Omental fat pad (tissue), 4 donors: ENCODE measurements around the gene REEP3. TPM values are rescaled to one million over a fixed set of nuclear protein-coding genes. Genes with fewer than 3 reads are reported as not detected.

ENCODE experiments used
- ATAC-seq: fragments of 150-250 bp; one replicate; pipeline ENCODE4 v1.9.1; 2016; ENCODE audit warnings: mild to moderate bottlenecking, moderate library complexity; ENCODE audit not compliant: low FRiP score
- DNase-seq: peaks from one replicate; pipeline ENCODE4 v3.0.0-alpha.2; 2019; ENCODE audit warnings: low spot score
- CTCF ChIP-seq, 3 donors: fragments of 450-650 bp; IDR thresholded peaks; one replicate each; pipeline ENCODE4 v1.5.1; 2016 to 2017; ENCODE audit warnings: antibody characterized with exemption in 3 of 3, mild to moderate bottlenecking in 3 of 3, moderate library complexity in 2 of 3
- total RNA-seq, 4 donors: library from RNA; depleted of rRNA; stranded (reverse); fragments of >200 nt; gene quantifications; one replicate each; pipeline ENCODE4 v1.1.0, GENCODE V29; 2016

The REEP3 gene
- total RNA-seq, 4 donors from 2014 or later: 44.7 to 70.5 (median 57.1) TPM

- no peak for TF ChIP-seq CTCF (IDR thresholded peaks at IDR 0.05)
- DNase-seq (no peak), ATAC-seq (no peak)
These were observed 62.9 kb downstream of the REEP3 start for GRCh38 chr10:63583909-63584724.

- no peak for ATAC-seq
- DNase-seq: no peak
- no peak for TF ChIP-seq CTCF (IDR thresholded peaks at IDR 0.05)
These were observed 63.5 kb downstream of the REEP3 start for GRCh38 chr10:63584725-63585035.

- no peak for TF ChIP-seq CTCF (IDR thresholded peaks at IDR 0.05)
- no peak for DNase-seq
- no peak for ATAC-seq
These were observed 63.8 kb downstream of the REEP3 start for GRCh38 chr10:63585041-63585440.

- ATAC-seq: no peak
- TF ChIP-seq CTCF (IDR thresholded peaks at IDR 0.05): no peak
- DNase-seq: no peak
These were observed 64.8 kb downstream of the REEP3 start for GRCh38 chr10:63586043-63586442.

GRCh38 chr10:63587191-63587590 lies 66.0 kb downstream of the REEP3 start:
- ATAC-seq (no peak), DNase-seq (no peak)
- TF ChIP-seq CTCF (IDR thresholded peaks at IDR 0.05): no peak

GRCh38 chr10:63588436-63589167 lies 67.4 kb downstream of the REEP3 start:
- no peak for ATAC-seq
- no peak for DNase-seq
- TF ChIP-seq CTCF (IDR thresholded peaks at IDR 0.05): no peak
